Gastrocnemius medialis (tissue), 4 donors: ENCODE results near the gene HECTD4. TPM values are rescaled to one million over a fixed set of nuclear protein-coding genes. Genes with fewer than 3 reads are reported as not detected.

Source experiments
- ATAC-seq, 2 donors: fragments of 150-250 bp; one replicate each; pipeline ENCODE4 v1.9.1; 2016
- DNase-seq, 2 donors: peaks; one replicate each; pipeline ENCODE4 v3.0.0-alpha.2; 2019
- H3K27ac ChIP-seq, 4 donors: fragments of 200-600 bp; sonication (generic); 1 replicate in 1 of 4; 2 replicates in 3 of 4; pipeline ENCODE4 v1.5.1; 2016 to 2018; ENCODE audit warnings: mild to moderate bottlenecking in 2 of 4, moderate library complexity in 1 of 4
- H3K27me3 ChIP-seq, 3 donors: fragments of 200-600 bp; sonication (generic) in 2 of 3; 1 replicate in 1 of 3; 2 replicates in 2 of 3; pipeline versions ENCODE4 v1.5.1 to v1.6.0; 2016 to 2019; ENCODE audit warnings: mild to moderate bottlenecking in 1 of 3, moderate library complexity in 1 of 3
- H3K36me3 ChIP-seq, 2 donors: fragments of 200-600 bp; sonication (generic) in 1 of 2; one replicate each; pipeline ENCODE4 v1.5.1; 2017 to 2018
- H3K4me1 ChIP-seq, 2 donors: fragments of 200-600 bp; sonication (generic) in 1 of 2; one replicate each; pipeline ENCODE4 v1.5.1; 2016 to 2017; ENCODE audit warnings: mild to moderate bottlenecking in 2 of 2
- H3K4me3 ChIP-seq, 4 donors: fragments of 200-600 bp; sonication (generic) in 3 of 4; 1 replicate in 1 of 4; 2 replicates in 3 of 4; pipeline ENCODE4 v1.5.1; 2016 to 2019; ENCODE audit warnings: mild to moderate bottlenecking in 2 of 4
- H3K9me3 ChIP-seq, 3 donors: fragments of 200-600 bp; sonication (generic) in 2 of 3; 1 replicate in 1 of 3; 2 replicates in 2 of 3; pipeline ENCODE4 v1.5.1; 2016 to 2019
- CTCF ChIP-seq, 5 experiments: fragments of 450-650 bp in 3 of 5; fragments of 200-600 bp in 2 of 5; sonication (generic) in 2 of 5; IDR thresholded peaks in 4 of 5; conservative IDR thresholded peaks in 1 of 5; 1 replicate in 4 of 5; 2 replicates in 1 of 5; pipeline ENCODE4 v1.5.1; 2016 to 2019; ENCODE audit warnings: antibody characterized with exemption in 5 of 5, mild to moderate bottlenecking in 3 of 5, moderate library complexity in 3 of 5
- POLR2A ChIP-seq, 2 donors: fragments of 450-650 bp; IDR thresholded peaks; one replicate each; pipeline ENCODE4 v1.6.1; 2017; ENCODE audit warnings: antibody characterized with exemption in 2 of 2, mild to moderate bottlenecking in 2 of 2, moderate library complexity in 2 of 2
- in situ Hi-C, 4 donors: fragments of 200-750 bp; cut with MboI; loops; one replicate each; pipeline versions ENCODE4 v1.15.0 to v1.8.0; 2017; ENCODE audit warnings: low sequenced_read_pairs in 4 of 4
- intact Hi-C: fragments of 100-400 bp; cut with DNase I; formaldehyde crosslinking; loops from one replicate; pipeline ENCODE4 v1.15.1; 2023; ENCODE audit warnings: low total_unique reads
- total RNA-seq, 4 donors: library from RNA; depleted of rRNA; stranded (reverse); fragments of >200 nt; gene quantifications; one replicate each; pipeline versions ENCODE4 v1.1.0 to v1.2.3, GENCODE V29; 2016

HECTD4 gene
- total RNA-seq, 4 donors from 2014 or later: 12.9 to 23.3 (median 16.8) TPM

GRCh38 chr12:112382866-112383265 lies 635 bp upstream of the HECTD4 start:
- in situ Hi-C loops: loop anchor here (10.0 to 25.0 kb wide), 4 partner anchors 96 to 438 kb away; no protein-coding TSS in a partner anchor
- ATAC-seq (no peak), DNase-seq (no peak)
- peaks cover 14 to 17% of the 10 kb centered on the region in 2 donors for H3K4me1 ChIP-seq
- H3K4me3 ChIP-seq: peak overlapping the region; percentile 65 to 88 (median 77)
- TF ChIP-seq CTCF (IDR thresholded peaks at IDR 0.05 in 4 of 5, conservative IDR thresholded peaks at IDR 0.05 in 1 of 5) (no peak), POLR2A (IDR thresholded peaks at IDR 0.05) (no peak)
- H3K27me3 ChIP-seq: no peaks in the 10 kb centered on the region
- intact Hi-C loops: loop anchor here (2.0 to 10.0 kb wide), 2 partner anchors 84 to 258 kb away; partner anchors contain the start of gene TRAFD1
- H3K36me3 ChIP-seq: no peaks in the 10 kb centered on the region
- H3K9me3 ChIP-seq: no peaks in the 10 kb centered on the region
- H3K27ac ChIP-seq: peak overlapping the region; percentile 78 to 90 (median 86)

- DNase-seq (no peak), ATAC-seq (peak; percentile 37 to 53)
- no peak for TF ChIP-seq POLR2A (IDR thresholded peaks at IDR 0.05)
- Histone ChIP-seq H3K9me3 (no peaks in the 10 kb centered on the region), H3K36me3 (no peaks in the 10 kb centered on the region), H3K27ac (peak overlapping the region; percentile 78 to 90 (median 86)), H3K4me1 (peaks cover 12 to 14% of the 10 kb centered on the region in 2 donors), H3K27me3 (no peaks in the 10 kb centered on the region), H3K4me3 (peak overlapping the region; percentile 65 to 88 (median 77))
- intact Hi-C loops: loop anchor here (10.0 kb wide), 1 partner anchor 257 kb away; the partner anchor contains the start of gene TRAFD1
- in situ Hi-C loops: loop anchor here (10.0 to 25.0 kb wide), 4 partner anchors 94 to 437 kb away; no protein-coding TSS in a partner anchor
These were observed 787 bp downstream of the HECTD4 start for GRCh38 chr12:112381406-112381882.

DNA sequence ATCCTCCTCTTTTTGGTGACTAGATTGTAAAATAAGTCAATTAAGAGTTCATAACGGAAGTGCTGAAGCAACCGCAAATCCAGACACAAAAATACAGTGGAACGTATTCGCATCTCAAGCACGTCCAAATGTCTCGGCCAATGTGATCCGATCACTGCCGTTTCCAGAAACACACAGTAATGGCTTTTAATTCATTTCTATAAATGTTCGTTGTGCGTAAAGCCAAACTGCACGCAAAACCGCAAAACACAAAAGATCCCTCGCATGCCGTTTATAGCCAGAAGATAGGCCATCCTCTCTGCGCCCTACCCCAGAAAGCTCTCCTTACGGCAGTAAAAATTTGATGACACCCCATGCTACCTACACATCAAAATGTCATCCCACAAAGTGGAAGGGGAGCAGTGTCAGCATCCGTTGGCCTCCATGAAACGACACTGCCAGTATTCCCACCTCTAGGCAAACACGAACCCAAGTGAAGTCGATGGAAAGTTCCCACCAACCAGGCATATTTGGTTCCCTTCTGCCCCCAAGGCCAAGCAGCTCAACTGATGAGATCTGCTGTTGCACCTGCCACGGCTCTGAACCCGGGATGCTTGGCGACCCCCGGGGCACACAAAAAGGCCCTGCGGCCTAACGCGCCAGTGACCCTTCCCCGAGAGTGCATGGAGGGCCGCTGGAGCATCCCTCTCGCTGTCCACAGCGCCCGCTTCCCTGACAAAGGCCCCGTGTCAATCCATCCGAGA lies 1.4 kb downstream of the HECTD4 start:
- ATAC-seq (no peak), DNase-seq (no peak)
- TF ChIP-seq POLR2A (IDR thresholded peaks at IDR 0.05): no peak
- TF ChIP-seq CTCF (IDR thresholded peaks at IDR 0.05 in 4 of 5, conservative IDR thresholded peaks at IDR 0.05 in 1 of 5): no peak
- in situ Hi-C loops (loop anchor here (10.0 to 25.0 kb wide), 4 partner anchors 94 to 436 kb away; no protein-coding TSS in a partner anchor), intact Hi-C loops (loop anchor here (10.0 kb wide), 1 partner anchor 256 kb away; the partner anchor contains the start of gene TRAFD1)
- Histone ChIP-seq H3K27me3 (no peaks in the 10 kb centered on the region), H3K4me3 (peak overlapping the region; percentile 65 to 88 (median 77)), H3K36me3 (no peaks in the 10 kb centered on the region), H3K4me1 (peaks cover 12 to 14% of the 10 kb centered on the region in 2 donors), H3K9me3 (no peaks in the 10 kb centered on the region), H3K27ac (peak overlapping the region; percentile 78 to 90 (median 86))

DNA sequence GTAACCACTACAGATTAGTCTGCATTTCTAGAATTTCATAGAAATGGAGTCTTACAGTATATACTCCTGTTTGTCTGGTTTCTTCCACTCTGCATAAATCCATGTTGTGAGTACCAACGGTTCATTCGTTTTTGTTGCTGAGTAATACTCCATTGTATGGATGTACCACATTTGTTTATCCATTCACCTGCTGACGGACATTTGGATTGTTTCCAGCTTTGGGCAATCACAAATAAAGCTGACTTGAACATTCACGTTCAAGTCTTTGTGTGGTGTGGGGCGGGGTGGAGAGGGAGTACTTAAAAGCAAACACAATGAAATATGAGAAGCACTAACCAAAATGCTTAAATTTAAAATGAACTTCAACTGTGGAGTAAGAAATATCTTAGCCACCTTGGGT lies 7.1 kb downstream of the HECTD4 start:
- intact Hi-C loops: no loop called here

More for the DNA sequence above, 7.1 kb downstream of the HECTD4 start:
- no peak for DNase-seq
- Histone ChIP-seq H3K27ac (peak overlapping the region in 2 of 4 donors; percentile 4 to 34), H3K36me3 (no peaks in the 10 kb centered on the region), H3K4me1 (peaks cover 11 to 17% of the 10 kb centered on the region in 2 donors), H3K4me3 (no peak overlapping the region), H3K27me3 (no peaks in the 10 kb centered on the region), H3K9me3 (no peaks in the 10 kb centered on the region)
- ATAC-seq: no peak
- TF ChIP-seq CTCF (IDR thresholded peaks at IDR 0.05 in 4 of 5, conservative IDR thresholded peaks at IDR 0.05 in 1 of 5): no peak
- no peak for TF ChIP-seq POLR2A (IDR thresholded peaks at IDR 0.05)
- in situ Hi-C loops: loop anchor here in 3 of 4 donors (25.0 kb wide), 2 partner anchors 88 to 163 kb away; no protein-coding TSS in a partner anchor
